ENCODE measurements around the gene EPAS1. TPM values are rescaled to one million over a fixed set of nuclear protein-coding genes. Genes with fewer than 3 reads are reported as not detected.

Gene EPAS1
- total and polyA plus RNA-seq, 2 of the 13 experiments (the other 11 are each of a cell fraction or from before 2014, with no cell fraction given): 47.1 to 182 TPM

- 0 out of 2 replicates have a peak, but pooled peaks have one; percentile 24 for TF ChIP-seq THYN1 (CRISPR knock-in tag; IDR thresholded peaks at IDR 0.05; ENCODE audit: borderline replicate concordance, low read depth)
- TF ChIP-seq ATF7 (IDR thresholded peaks at IDR 0.05): peak; percentile 80
- no peak; the same call in 1 of the 2 replicates for TF ChIP-seq ATF7 (CRISPR knock-in tag; IDR thresholded peaks at IDR 0.05)
- peak; percentile 60; the same call in 1 of the 2 replicates for TF ChIP-seq ZBTB7B (CRISPR knock-in tag; IDR thresholded peaks at IDR 0.05)
- no peak for TF ChIP-seq CCAR2 (optimal IDR thresholded peaks at IDR 0.05; ENCODE audit: low read depth, low read length)
- TF ChIP-seq KDM1A (CRISPR knock-in tag; IDR thresholded peaks at IDR 0.05): peak; percentile 62; the same call in 1 of the 2 replicates
- no peak for TF ChIP-seq PLRG1 (conservative IDR thresholded peaks at IDR 0.05)
- peak; percentile 86 for TF ChIP-seq HHEX (CRISPR knock-in tag; IDR thresholded peaks at IDR 0.05)
- peak; percentile 83; the same call in 1 of the 2 replicates for TF ChIP-seq KDM6A (CRISPR knock-in tag; IDR thresholded peaks at IDR 0.05; ENCODE audit: low read depth)
- no peak; the same call in 1 of the 2 replicates for TF ChIP-seq ZNF772 (CRISPR knock-in tag; IDR thresholded peaks at IDR 0.05)
- peak; percentile 82 for TF ChIP-seq RCOR2 (CRISPR knock-in tag; IDR thresholded peaks at IDR 0.05)
- no peak for TF ChIP-seq ZNF605 (CRISPR knock-in tag; IDR thresholded peaks at IDR 0.05)
- TF ChIP-seq, protein P1, sequence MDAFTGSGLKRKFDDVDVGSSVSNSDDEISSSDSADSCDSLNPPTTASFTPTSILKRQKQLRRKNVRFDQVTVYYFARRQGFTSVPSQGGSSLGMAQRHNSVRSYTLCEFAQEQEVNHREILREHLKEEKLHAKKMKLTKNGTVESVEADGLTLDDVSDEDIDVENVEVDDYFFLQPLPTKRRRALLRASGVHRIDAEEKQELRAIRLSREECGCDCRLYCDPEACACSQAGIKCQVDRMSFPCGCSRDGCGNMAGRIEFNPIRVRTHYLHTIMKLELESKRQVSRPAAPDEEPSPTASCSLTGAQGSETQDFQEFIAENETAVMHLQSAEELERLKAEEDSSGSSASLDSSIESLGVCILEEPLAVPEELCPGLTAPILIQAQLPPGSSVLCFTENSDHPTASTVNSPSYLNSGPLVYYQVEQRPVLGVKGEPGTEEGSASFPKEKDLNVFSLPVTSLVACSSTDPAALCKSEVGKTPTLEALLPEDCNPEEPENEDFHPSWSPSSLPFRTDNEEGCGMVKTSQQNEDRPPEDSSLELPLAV (CRISPR knock-in tag; conservative IDR thresholded peaks at IDR 0.05; ENCODE audit: low read depth): no peak
- no peak for TF ChIP-seq MTF1 (CRISPR knock-in tag; IDR thresholded peaks at IDR 0.05)
- no peak for TF ChIP-seq ZNF160 (CRISPR knock-in tag; IDR thresholded peaks at IDR 0.05)
- peak; percentile 65; the same call in 1 of the 2 replicates for TF ChIP-seq TARDBP (CRISPR knock-in tag; IDR thresholded peaks at IDR 0.05)
- no peak for TF ChIP-seq ZNF619 (CRISPR knock-in tag; IDR thresholded peaks at IDR 0.05)
- no peak for TF ChIP-seq KDM5B (CRISPR knock-in tag; IDR thresholded peaks at IDR 0.05; ENCODE audit: borderline replicate concordance)
- TF ChIP-seq ZGPAT (CRISPR knock-in tag; IDR thresholded peaks at IDR 0.05): peak; percentile 91
- TF ChIP-seq ARNTL (CRISPR knock-in tag; IDR thresholded peaks at IDR 0.05): peak; percentile 69
- no peak for TF ChIP-seq ZNF496 (CRISPR knock-in tag; IDR thresholded peaks at IDR 0.05; ENCODE audit: insufficient replicate concordance)
- peak; percentile 62; the same call in 1 of the 2 replicates for TF ChIP-seq GATAD1 (CRISPR knock-in tag; IDR thresholded peaks at IDR 0.05)
- no peak for TF ChIP-seq RFX1 (IDR thresholded peaks at IDR 0.05)
- no peak for TF ChIP-seq LCORL (IDR thresholded peaks at IDR 0.05)
- TF ChIP-seq LCORL (CRISPR knock-in tag; IDR thresholded peaks at IDR 0.05): peak; percentile 84; the same call in 1 of the 2 replicates
- TF ChIP-seq NR2F6 (IDR thresholded peaks at IDR 0.05): peak; percentile 68
- peak; percentile 87; the same call in 1 of the 2 replicates for TF ChIP-seq NR2F6 (CRISPR knock-in tag; IDR thresholded peaks at IDR 0.05)
Observed at GRCh38 chr2:46306330-46306751, 9.1 kb downstream of the EPAS1 start (continued).
